Activated T-helper 9 cell treated with anti-CD3 and anti-CD28 coated beads, Interleukin-2, amount 50 U/mL, for 16 hours (primary cell): Measurements from ENCODE around the gene TET3.

Source experiments
- DNase-seq: peaks from one replicate; pipeline ENCODE4 v3.0.0-alpha.2; 2020; ENCODE audit warnings: low read depth

TET3 gene

GRCh38 chr2:73964223-73964622 is 20.5 kb upstream of the TET3 start:
- DNase-seq = no peak

GRCh38 chr2:73965053-73965452 is 19.7 kb upstream of the TET3 start:
- no peak for DNase-seq

- DNase-seq = no peak
Observed at GRCh38 chr2:73968357-73968937, 16.3 kb upstream of the TET3 start.

GRCh38 chr2:73969356-73969755 is 15.4 kb upstream of the TET3 start:
- no peak for DNase-seq

GRCh38 chr2:73970141-73970803 is 14.4 kb upstream of the TET3 start:
- no peak for DNase-seq

- peak; percentile 6 for DNase-seq
Observed at GRCh38 chr2:73970850-73971471, 13.7 kb upstream of the TET3 start.

GRCh38 chr2:73971722-73972121 is 13.0 kb upstream of the TET3 start:
- DNase-seq = no peak

- DNase-seq = no peak
Observed at GRCh38 chr2:73972846-73973245, 11.9 kb upstream of the TET3 start.

GRCh38 chr2:73975731-73976130 is 9.0 kb upstream of the TET3 start:
- no peak for DNase-seq

- DNase-seq = no peak
Observed at GRCh38 chr2:73976803-73977202, 7.9 kb upstream of the TET3 start.

GRCh38 chr2:73977466-73977865 is 7.2 kb upstream of the TET3 start:
- DNase-seq = no peak

- peak; percentile 41 for DNase-seq
Observed at GRCh38 chr2:73979021-73979420, 5.7 kb upstream of the TET3 start.

GRCh38 chr2:73979686-73980085 is 5.0 kb upstream of the TET3 start:
- DNase-seq = no peak

- DNase-seq = no peak
Observed at GRCh38 chr2:73980566-73980965, 4.1 kb upstream of the TET3 start.

- no peak for DNase-seq
Observed at GRCh38 chr2:73981081-73982001, 3.4 kb upstream of the TET3 start.

GRCh38 chr2:73982140-73982617 is 2.5 kb upstream of the TET3 start:
- DNase-seq = no peak

GRCh38 chr2:73983322-73984202 is 1.1 kb upstream of the TET3 start:
- DNase-seq = no peak

- DNase-seq = peak; percentile 59
Observed at GRCh38 chr2:73984922-73985307, 205 bp downstream of the TET3 start.

- peak; percentile 59 for DNase-seq
Observed at GRCh38 chr2:73985308-73986084, 786 bp downstream of the TET3 start.

GRCh38 chr2:73986085-73986681 is 1.5 kb downstream of the TET3 start:
- no peak for DNase-seq
